ENCODE results near the gene MYT1.
"Not testable (repeated sequence)": the region's sequence is repeated elsewhere in the genome, so short reads cannot be mapped to it uniquely, and the experiment has no call there.

Gene MYT1

GRCh38 chr20:64167676-64168075, 3.4 kb downstream of the MYT1 start:
- no peak for DNase-seq (ENCODE audit: low read depth)

DNA sequence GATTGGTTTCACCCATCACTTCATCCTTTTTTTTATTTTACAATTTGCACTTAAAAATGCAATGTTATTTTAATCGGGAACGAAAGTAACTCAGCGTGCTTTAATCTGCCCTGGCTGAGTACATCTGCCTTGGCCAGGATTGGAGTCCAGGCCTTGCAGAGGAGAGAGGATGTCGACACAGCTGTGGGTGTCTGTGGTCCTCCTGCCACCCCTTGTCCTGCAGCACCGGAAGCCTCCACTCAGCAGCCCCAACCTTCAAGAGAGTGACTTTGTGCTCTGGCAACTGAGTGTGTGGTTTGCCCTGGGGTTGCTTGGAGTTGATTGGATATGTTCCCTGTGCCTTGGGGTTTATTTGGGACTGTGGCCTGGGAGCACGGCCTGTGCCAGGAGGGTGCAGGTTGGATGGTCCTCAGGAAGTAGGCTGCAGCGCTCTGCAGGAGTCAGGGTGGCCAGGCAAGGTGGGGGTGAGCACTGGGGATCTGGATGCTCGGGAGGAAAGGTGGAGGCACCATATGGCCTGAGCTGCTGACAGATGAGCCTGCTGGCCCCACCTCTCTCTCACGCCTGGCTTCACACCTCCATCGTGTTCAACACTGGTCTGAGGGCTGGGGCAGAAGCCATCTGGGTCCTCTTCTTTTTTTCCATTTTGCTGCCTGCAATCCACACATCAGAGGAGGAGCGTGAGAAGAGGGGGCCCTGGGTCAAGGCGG, 4.3 kb downstream of the MYT1 start:
- DNase-seq (ENCODE audit: low read depth): no peak

DNA sequence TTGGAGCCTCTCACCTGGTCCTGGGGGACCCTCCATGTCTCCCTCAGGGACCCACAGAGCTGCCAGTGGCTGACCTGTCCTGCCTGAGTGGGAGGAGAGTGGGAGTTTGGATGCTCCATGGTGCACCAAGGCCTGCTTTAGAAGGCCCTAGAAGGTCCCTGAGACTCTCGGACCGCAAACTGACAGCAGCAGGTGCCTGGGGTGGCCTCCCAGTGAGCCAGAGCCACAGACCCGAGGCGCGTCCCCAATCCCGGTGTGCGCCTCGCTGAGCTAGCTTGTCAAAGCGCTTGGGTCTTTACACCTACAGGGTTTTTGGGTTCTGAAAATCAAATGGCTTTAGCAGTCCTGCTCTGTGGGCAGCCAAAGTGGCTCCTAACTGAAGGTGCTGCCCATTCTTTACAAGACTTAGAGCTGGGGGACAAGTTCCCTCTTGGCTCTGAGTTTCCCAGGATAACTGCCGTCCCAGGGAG, 4.9 kb downstream of the MYT1 start:
- no peak for DNase-seq (ENCODE audit: low read depth)

GRCh38 chr20:64171211-64171610, 7.0 kb downstream of the MYT1 start:
- DNase-seq (ENCODE audit: low read depth): no peak

DNA sequence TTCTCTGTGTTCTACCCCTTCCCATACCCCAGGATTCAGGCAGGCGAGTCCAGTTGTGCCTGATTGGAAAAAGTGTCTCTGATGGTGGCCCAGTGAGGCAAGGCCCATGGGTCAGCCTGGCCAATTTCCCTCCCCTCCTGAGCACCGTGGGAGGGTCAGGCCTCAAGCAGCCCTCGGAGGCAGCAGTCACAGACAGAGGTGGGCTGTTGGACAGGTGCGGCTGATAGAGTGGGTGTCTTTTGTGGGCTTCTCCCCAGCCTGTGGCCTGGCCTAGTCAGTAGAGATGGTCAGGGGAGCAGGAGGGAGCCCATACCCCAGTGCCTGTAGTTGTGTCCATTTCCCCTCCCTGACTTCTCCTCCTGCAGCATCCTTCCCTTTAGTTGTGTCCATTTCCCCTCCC, 8.9 kb downstream of the MYT1 start:
- DNase-seq (ENCODE audit: low read depth): no peak

DNA sequence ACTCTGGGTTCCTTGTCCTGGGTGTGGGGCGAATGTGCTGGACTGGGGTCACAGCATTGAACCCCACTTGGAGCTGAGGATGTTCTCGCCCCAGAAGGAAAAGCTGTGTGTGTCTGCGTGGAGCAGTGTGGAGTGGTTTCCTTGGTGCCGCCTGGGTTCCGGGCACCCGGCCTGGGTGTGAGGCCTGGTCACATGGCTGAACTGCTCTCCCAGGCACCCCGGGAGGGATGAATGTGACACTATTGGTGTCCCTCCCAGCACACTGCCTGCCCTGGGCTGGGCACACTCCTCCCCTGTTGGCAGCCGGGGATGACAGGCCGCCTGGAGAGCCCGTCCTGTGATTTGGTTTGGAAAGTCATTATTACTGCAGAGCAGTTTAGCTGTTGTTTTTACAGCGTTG, 12.3 kb downstream of the MYT1 start:
- no peak for DNase-seq (ENCODE audit: low read depth)

- no peak for DNase-seq (ENCODE audit: low read depth)
Observed at GRCh38 chr20:64176971-64177370, 12.7 kb downstream of the MYT1 start.

DNA sequence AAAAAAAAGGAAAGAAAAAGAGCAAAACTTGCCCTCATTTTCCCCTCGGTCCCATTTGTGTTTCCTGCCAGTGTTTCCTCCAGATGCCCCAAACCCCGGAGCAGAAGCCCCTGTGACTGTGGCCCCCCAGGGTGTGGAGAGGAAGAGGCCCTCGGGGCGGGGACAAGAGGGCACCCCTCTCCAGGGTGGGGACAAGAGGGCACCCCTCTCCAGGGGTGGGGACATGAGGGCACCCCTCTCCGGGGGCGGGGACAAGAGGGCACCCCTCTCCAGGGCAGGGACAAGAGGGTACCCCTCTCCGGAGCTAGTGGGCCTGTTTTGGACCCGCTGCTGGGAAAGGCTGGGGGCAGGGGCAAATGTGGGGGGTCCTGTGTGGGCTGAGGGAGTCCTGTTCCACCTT, 13.1 kb downstream of the MYT1 start:
- DNase-seq (ENCODE audit: low read depth): no peak

DNA sequence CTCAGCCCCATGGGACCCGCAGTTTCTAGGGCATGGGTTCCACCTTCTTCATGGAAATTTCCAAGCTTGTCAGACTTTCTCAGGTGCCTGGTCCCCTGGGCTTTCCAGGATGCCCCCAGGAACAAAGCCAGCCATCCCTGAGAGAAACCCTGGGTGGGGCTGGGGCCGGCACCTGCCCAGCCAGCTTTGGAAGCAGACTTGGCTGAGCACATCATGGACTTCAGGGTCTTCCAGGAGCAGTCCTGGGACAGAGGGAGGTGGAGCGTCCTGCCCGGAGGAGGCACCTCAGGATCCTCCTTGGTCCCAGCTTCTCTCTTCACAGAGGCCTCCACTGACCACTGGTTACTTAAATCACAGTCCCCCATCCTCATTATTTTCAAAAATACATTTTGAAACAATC, 13.5 kb downstream of the MYT1 start:
- DNase-seq (ENCODE audit: low read depth): no peak

DNA sequence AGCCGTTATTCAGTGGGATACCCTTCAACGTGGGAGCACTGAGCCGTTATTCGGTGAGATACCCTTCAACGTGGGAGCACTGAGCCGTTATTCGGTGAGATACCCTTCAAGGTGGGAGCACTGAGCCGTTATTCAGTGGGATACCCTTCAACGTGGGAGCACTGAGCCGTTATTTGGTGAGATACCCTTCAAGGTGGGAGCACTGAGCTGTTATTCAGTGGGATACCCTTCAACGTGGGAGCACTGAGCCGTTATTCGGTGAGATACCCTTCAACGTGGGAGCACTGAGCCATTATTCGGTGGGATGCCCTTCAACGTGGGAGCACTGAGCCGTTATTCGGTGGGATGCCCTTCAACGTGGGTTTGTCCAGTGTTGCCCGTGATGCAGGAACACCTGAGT, 14.7 kb downstream of the MYT1 start:
- DNase-seq (ENCODE audit: low read depth): not testable (repeated sequence)

DNA sequence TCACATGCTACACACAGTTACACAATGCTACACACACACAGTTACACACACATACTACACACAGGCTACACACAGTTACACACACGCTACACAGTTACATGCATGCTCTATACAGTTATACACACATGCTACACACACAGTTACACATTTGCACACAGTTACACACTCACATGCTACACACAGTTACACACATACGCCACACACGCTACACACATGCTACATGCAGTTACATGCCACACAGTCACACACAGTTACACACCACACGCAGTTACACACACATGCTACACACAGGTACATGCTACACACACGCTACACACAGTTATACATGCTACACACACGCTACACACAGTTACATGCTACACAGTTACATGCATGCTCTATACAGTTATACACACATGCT, 15.6 kb downstream of the MYT1 start:
- no peak for DNase-seq (ENCODE audit: low read depth)

GRCh38 chr20:64180673-64181072, 16.4 kb downstream of the MYT1 start:
- no peak for DNase-seq (ENCODE audit: low read depth)

DNA sequence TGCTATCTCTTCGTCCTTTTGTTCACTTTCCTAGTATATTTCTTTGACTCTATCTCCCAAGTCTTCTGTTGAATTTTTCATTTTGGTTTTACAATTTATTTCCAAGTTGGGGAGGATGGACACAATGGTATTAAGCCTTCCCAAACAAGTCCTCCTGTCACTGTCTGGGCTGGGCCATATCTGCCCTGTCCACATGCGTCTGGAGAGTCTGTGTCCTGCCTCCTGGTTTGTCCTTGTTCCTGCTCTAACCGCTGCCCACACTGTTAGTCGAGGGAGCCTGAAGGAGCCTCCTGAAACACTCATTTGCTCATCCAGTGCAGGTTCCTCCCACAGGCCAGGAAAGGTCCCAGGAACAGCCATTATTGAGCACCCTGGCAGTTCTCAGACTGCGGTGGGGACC, 17.1 kb downstream of the MYT1 start:
- DNase-seq (ENCODE audit: low read depth): no peak

- DNase-seq (ENCODE audit: low read depth): no peak
Observed at GRCh38 chr20:64182146-64182865, 18.1 kb downstream of the MYT1 start.

DNA sequence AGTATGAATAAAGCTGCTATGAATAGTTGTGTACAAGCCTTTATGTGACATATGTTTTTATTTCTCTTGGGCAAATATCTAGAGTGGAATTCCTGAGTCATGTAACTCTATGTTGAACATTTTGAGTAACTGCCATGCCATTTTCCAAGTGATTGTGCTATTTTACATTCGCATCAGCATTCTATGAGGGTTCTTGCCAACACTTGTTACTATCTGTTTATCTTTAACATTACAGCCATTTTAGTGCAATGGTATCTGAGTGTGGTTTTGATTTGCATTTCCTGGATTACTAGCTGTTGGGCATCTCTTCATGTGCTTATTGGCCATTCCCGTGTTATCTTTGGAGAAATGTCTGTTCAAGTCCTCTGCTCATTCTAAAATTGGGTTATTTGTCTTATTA, 19.1 kb downstream of the MYT1 start:
- no peak for DNase-seq (ENCODE audit: low read depth)

- DNase-seq (ENCODE audit: low read depth): no peak
Observed at GRCh38 chr20:64184795-64185194, 20.5 kb downstream of the MYT1 start.

GRCh38 chr20:64185276-64185900, 21.1 kb downstream of the MYT1 start:
- DNase-seq (ENCODE audit: low read depth): no peak

- no peak for DNase-seq (ENCODE audit: low read depth)
Observed at GRCh38 chr20:64186071-64186598, 21.9 kb downstream of the MYT1 start.

- DNase-seq (ENCODE audit: low read depth): not testable (repeated sequence)
Observed at GRCh38 chr20:64187213-64187612, 23.0 kb downstream of the MYT1 start.

DNA sequence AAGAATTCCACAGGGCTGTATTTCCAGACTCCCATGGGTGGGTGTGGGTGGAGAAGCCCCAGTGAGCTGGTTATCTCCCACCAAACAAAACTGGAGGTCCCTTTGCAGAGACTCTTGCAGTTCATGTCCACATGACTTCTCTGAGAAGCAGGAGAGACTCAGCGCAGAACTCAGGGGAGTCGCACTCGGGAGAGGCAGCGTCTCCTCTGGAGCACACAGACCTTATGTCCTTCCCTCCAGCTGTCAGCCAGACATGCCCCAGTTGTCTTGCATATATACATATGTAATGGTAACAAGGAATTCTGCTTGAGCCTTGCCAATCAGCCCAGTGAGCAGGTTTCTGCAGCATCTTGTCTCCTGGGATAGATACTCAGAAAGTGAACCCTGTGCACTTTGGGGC, 23.8 kb downstream of the MYT1 start:
- DNase-seq (ENCODE audit: low read depth): no peak

DNA sequence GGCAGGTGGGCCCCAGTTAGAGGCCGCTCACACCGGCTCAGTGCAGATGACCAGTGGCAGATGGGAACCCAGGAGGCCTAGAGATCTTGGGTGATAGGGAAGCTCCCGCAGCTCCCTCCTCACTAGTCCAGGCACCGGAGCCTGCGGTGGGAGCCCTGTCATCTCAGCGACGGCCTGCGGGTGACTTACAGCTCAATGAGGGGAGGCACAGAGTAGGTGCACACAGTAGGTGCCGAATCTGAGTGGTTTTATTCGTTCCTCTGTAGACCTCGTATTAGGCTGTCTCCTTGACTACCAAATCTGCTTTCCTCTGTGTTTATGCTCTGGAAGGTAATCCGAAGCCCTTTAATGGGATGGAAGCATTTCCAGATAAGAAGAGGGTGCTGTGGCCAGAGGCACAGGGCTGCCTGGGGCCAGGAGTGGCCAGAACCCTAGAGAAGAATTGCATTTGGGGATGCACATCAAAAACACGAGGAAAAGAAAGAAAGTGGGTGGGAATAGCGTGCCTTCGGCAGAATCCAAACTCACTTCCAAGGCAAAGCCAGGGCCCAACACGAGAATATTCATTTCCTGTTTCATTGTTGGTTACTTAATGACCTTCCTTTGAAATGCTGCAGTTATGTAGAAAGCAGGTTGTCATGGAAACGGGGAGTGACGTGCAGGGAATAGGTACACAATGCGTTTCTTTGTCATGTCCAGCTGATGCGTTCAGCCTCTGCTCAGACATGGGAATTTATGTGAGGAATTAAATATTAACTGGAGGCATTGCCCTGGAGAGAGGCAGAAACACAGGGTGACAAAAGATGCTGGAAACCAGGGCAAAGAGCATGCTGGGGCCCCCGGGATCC, 24.7 kb downstream of the MYT1 start:
- no peak for DNase-seq (ENCODE audit: low read depth)

DNA sequence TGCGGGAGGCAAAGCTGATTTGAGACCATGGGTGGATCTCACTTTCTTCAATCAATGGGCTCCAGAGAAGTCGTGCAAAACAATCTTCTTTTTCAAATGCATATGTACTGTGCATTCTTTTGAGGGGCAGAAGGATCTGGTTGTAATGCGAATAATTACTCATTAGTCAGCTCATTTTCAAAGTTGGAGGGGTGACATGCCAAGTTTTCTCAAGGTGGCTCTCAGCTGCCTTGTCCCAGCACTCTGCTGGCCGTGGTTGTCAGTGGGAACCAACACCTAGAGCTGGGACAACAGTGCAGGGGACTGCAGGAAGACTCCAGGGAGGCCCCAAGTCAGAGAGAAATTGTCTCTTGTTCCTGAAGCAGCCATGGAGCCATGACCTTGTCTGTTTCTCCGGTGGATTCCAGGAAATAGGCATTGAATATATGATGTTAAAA, 25.3 kb downstream of the MYT1 start:
- DNase-seq (ENCODE audit: low read depth): no peak

Data from stromal cell of bone marrow (primary cell).